ENCODE data around the gene MBD3L2.
"Not testable (repeated sequence)": the region's sequence is repeated elsewhere in the genome, so short reads cannot be mapped to it uniquely, and the experiment has no call there.

MBD3L2 gene

GRCh38 chr19:7010722-7011593 is 38.2 kb upstream of the MBD3L2 start:
- no peak for DNase-seq (ENCODE audit: low read depth)
- H3K4me3 ChIP-seq (ENCODE audit: low read depth, low read length) = no peak overlapping the region
- TF ChIP-seq, protein P1, sequence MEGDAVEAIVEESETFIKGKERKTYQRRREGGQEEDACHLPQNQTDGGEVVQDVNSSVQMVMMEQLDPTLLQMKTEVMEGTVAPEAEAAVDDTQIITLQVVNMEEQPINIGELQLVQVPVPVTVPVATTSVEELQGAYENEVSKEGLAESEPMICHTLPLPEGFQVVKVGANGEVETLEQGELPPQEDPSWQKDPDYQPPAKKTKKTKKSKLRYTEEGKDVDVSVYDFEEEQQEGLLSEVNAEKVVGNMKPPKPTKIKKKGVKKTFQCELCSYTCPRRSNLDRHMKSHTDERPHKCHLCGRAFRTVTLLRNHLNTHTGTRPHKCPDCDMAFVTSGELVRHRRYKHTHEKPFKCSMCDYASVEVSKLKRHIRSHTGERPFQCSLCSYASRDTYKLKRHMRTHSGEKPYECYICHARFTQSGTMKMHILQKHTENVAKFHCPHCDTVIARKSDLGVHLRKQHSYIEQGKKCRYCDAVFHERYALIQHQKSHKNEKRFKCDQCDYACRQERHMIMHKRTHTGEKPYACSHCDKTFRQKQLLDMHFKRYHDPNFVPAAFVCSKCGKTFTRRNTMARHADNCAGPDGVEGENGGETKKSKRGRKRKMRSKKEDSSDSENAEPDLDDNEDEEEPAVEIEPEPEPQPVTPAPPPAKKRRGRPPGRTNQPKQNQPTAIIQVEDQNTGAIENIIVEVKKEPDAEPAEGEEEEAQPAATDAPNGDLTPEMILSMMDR (conservative IDR thresholded peaks at IDR 0.05; ENCODE audit: low read depth, low read length) = no peak

DNA sequence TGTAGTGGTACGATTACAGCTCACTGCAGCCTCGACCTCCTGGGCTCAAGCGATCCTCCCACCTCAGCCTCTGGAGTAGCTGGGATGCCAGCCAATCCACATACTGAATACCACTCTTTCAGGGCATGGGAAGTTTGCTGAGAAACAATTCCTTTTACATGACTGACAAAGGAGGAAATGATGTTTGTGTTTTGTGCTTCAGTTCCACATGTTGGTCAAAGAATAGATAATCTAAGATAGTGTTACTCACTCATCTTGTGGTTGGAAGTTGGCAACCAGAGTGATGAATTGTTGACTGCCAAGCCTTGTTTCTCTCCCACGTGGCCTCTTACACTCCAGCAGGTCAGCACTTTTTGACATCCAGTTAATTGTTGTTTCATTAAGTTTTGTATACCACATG is 35.4 kb upstream of the MBD3L2 start:
- TF ChIP-seq, protein P1 (conservative IDR thresholded peaks at IDR 0.05; ENCODE audit: low read depth, low read length) = no peak
- peak; percentile 4 for DNase-seq (ENCODE audit: low read depth)
- no peak overlapping the region for H3K4me3 ChIP-seq (ENCODE audit: low read depth, low read length)

DNA sequence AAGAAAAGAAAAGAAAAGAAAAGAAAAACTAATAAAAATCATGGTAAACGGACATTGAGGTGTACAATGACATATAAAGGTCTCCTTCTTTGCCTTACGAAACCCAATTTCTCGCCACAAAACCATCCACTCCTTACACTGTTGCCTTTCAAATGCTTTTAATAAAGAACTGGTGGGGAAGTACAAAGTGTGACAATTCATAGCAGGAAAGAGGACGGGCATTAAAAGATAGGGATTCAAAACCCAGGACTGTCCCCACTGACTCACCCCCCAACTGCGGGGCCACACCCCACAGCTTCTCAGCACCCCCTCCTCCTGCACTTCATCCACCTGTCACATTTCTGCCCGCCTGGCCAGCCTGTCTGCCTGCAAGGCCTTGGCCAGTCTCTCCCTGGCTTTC is 30.3 kb upstream of the MBD3L2 start:
- DNase-seq (ENCODE audit: low read depth) = no peak
- H3K4me3 ChIP-seq (ENCODE audit: low read depth, low read length) = no peak overlapping the region
- TF ChIP-seq, protein P1 (conservative IDR thresholded peaks at IDR 0.05; ENCODE audit: low read depth, low read length) = no peak

DNA sequence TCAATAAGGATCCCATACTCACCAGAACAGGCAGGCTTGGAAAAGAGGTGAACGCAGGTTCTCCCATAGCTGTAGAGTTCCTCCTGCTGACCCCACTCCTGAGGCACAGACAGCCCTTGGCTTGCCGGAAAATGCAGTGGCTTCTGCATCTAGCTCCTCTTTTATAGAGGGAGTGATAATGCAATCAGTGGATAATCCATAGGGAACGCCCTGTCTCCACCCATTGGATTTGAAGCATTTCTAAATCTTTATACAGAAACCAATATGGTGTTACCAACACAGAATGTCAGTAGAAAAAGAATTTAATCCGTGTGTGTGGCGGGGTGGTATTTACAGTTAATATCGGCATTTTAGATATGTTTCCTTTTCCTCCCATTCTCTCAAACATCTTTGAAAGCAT is 27.8 kb upstream of the MBD3L2 start, which contains the start of gene MBD3L2B:
TSS of gene MBD3L2B (minus strand) at position 101 of the 400 bp plus-strand sequence. CDS start at position 67, 34 bp downstream.
- not testable (repeated sequence) for H3K4me3 ChIP-seq (ENCODE audit: low read depth, low read length); DNase-seq (ENCODE audit: low read depth)

GRCh38 chr19:7028790-7029189 is 20.3 kb upstream of the MBD3L2 start:
- not testable (repeated sequence) for DNase-seq (ENCODE audit: low read depth); H3K4me3 ChIP-seq (ENCODE audit: low read depth, low read length)

DNA sequence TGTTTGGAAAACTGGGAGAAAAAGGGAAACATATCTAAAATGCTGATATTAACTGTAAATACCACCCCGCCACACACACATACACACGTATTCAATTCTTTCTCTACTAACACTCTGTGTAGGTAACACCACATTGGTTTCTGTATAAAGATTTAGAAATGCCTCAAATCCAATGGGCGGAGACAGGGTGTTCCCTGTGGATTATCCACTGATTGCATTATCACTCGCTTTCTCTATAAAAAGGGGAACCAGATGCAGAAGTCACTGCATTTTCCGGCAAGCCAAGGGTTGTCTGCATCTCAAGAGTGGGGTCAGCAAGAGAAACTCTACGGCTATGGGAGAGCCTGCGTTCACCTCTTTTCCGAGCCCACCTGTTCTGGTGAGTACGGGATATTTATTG is 18.8 kb upstream of the MBD3L2 start, which contains the start of gene MBD3L5:
TSS of gene MBD3L5 (plus strand) at position 301 of the 400 bp plus-strand sequence. CDS start at position 335, 34 bp downstream.
- H3K4me3 ChIP-seq (ENCODE audit: low read depth, low read length); DNase-seq (ENCODE audit: low read depth): not testable (repeated sequence)

GRCh38 chr19:7040079-7040478 is 9.0 kb upstream of the MBD3L2 start, which contains the start of gene MBD3L4:
Gene MBD3L4 (minus strand): TSS chr19:7040179. CDS start chr19:7040144, 35 bp downstream.
- not testable (repeated sequence) for H3K4me3 ChIP-seq (ENCODE audit: low read depth, low read length); DNase-seq (ENCODE audit: low read depth)

- not testable (repeated sequence) for DNase-seq (ENCODE audit: low read depth); H3K4me3 ChIP-seq (ENCODE audit: low read depth, low read length)
Observed at GRCh38 chr19:7041563-7041962, 7.6 kb upstream of the MBD3L2 start.

- not testable (repeated sequence) for DNase-seq (ENCODE audit: low read depth); H3K4me3 ChIP-seq (ENCODE audit: low read depth, low read length)
Observed at GRCh38 chr19:7051421-7051820, 2.3 kb downstream of the MBD3L2 start.

GRCh38 chr19:7052896-7053295 is 3.8 kb downstream of the MBD3L2 start:
- H3K4me3 ChIP-seq (ENCODE audit: low read depth, low read length); DNase-seq (ENCODE audit: low read depth): not testable (repeated sequence)

DNA sequence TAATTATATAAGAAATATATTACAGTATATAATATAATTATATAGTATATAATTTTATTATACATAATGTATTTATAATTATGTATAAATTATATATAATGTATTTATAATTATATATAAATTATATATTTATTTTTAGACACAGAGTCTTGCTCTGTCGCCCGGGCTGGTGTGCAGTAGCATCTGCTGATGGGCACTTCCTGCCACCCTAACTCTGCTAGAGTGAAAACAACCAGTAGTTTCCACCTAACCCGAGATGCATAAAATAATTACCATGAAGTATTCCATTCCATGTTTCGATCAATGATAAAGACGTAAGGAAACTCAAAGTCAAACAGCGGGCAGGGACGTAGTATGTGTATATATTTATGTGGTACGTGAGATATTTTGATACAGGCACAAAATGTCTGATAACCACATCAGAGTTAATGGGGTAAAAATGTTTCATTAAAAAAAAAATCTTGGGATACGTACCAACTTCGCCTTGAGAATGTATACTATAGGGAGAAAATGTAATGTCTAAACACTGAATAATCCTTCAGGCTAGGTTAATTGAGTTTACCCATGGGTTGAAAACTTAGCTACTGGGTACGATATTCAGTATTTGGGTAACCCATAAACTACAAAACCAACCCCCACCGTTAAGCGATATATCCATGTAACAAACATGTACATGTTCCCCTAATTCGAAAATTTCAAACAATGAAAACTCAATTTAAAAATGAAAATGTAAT is 5.7 kb downstream of the MBD3L2 start:
- H3K4me3 ChIP-seq (ENCODE audit: low read depth, low read length); DNase-seq (ENCODE audit: low read depth): not testable (repeated sequence)

GRCh38 chr19:7055679-7056078 is 6.6 kb downstream of the MBD3L2 start:
- H3K4me3 ChIP-seq (ENCODE audit: low read depth, low read length) = not testable (repeated sequence)

DNA sequence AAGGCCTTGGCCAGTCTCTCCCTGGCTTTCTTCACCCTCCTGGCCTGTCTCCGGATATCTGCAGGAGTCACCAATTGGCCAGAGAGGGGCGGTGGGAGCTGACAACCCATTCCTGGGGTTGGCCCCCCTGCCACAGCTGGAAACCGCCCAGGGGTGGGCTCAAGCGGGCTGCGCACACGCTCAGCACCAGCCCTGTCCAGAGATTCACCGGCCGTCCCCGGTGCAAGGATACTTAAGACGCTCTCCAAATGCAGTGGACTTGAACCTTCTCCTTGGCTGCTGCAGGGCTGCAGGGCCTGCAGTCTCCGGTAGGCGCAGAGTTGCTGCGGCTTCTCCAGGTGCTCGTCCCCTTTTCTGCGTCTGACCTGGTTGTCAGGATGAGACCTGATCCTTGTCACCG is 7.2 kb downstream of the MBD3L2 start:
- not testable (repeated sequence) for DNase-seq (ENCODE audit: low read depth); H3K4me3 ChIP-seq (ENCODE audit: low read depth, low read length)

More at GRCh38 chr19:7055679-7056078, 6.6 kb downstream of the MBD3L2 start:
- DNase-seq (ENCODE audit: low read depth) = not testable (repeated sequence)

GRCh38 chr19:7058576-7058975 is 9.5 kb downstream of the MBD3L2 start, which contains the start of gene MBD3L3:
Gene MBD3L3 (minus strand): TSS chr19:7058676. CDS start chr19:7058605, 71 bp downstream.
- not testable (repeated sequence) for DNase-seq (ENCODE audit: low read depth); H3K4me3 ChIP-seq (ENCODE audit: low read depth, low read length)

DNA sequence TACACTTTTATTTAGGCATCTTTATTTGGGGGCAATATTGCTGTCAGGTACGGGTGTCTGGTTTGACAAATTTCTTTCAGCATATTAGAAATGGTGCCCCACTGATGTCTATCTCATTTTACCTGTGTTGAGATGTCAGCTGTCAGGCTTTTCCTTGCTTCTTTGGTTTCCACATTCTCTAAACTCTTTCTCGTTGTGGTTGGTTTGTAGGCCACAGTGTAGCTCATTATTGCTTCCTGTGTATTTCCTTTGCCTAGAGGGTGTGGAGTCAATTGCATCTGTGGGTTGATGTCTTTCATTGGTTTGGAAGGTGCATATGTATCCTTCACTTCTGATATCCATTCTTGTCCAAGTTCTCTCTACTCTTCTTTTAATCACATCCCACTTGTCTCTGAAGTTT is 10.9 kb downstream of the MBD3L2 start:
- H3K4me3 ChIP-seq (ENCODE audit: low read depth, low read length); DNase-seq (ENCODE audit: low read depth): not testable (repeated sequence)

Data from choroid plexus epithelial cell (primary cell).